Suppressor macrophage treated with lipopolysaccharide for 4 hours (primary cell): ENCODE data around the gene FOXF1.

ENCODE experiments used
- DNase-seq: peaks from one replicate; pipeline ENCODE4 v3.0.0-alpha.2; 2020

FOXF1 gene

DNA sequence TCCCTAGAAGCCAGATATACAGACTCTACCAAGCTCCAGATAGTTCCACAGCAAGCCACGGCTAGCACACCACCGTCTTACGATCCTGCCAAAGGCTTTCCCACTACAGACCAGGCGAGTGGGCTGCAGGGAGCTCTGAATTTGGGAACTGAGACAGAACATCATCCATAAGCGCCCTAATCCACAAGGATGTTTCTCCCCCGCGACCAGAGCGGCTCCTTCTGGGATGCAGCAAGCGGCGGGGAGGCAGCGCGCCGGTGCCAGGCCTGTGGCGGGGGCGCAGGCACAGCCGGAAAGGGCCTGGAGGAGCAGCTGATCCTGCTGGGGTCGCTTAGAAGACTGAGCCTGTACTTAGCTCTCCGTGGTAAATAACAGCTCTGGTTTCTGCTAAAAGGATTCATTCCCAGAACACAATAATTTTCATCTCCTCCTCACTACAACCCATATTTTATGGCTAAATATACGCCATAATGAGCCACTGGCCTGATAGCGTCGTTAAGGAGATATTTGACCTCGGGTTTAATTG lies 16.2 kb upstream of the FOXF1 start:
- no peak for DNase-seq

DNA sequence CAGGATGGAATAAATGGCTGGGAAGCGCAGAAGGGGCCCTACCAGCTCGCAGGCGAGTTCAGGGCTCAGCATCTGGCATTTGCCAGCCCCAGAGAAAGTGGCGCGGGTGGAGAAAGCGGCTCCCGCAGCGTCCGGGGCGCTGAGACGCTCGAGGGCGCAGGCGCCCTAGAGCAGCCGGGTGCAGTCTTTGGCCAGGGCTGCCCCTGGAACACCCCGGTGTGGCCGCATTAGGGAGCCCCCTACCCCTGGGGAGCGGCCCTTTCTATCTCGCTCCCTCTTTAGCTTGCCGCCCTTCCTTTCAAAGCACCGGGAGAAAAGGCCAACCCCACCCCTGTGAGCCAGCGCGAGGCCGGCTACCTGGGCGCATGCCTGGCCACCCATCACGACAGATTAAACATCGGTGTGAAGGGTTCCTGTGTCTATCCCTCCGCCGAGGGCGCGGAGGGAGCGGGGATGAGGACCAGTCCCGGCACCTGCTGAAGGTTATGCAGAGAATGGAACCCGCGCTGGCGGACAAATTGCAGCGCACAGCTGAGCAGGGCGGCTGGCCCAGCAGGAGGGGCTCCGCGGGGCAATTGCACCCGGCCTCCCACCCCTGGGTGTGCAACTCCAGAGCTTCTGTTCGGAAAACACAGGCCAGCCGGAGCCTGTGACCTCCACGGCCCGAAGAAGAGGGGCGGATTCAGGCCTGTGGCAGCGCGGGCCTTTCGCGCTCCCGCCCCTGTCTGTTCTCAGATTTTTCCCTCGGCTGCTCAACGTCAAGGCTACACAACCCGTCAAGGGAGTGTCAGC lies 15.6 kb upstream of the FOXF1 start:
- DNase-seq = no peak

DNA sequence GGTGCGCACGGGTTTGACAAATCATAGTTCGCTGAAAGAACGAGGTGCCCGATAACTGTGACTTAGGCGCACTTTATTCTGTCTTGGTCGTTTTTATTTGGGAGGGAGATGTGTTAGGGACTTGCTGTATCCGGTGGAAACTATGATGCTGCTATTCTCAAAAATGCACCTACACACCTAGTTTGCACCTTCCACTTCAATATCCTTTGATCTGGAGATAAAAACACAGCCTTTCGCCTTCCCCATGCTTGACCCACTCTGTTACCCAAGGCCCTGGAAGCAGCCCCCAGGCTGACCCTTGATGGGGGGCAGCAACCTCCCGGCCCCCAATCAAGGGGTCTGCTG lies 15.0 kb upstream of the FOXF1 start:
- DNase-seq = no peak

DNA sequence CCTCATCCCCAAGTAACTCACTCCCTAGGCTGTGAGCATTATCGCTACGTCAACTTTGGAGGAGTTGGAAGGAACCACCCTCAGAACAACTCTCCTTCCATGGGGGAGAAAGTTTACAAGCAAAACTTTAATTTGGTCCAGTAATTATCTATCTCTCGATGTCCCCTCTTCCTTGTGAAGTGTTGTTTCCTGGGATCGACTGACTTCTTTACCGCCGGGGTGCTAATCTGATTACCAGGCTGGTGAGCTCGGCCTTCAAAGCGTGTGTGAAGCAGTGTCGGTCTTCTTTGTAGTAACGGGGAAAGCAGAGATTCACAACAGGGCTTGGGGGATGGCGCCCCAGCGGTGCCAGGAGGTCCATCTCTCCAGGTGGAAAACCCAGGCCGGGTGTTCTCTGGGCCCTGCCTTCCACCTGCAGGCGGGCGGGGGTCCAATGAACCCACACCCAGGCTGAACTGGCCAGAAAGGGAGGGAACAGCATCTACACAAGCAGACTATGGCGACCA lies 14.5 kb upstream of the FOXF1 start:
- no peak for DNase-seq

DNA sequence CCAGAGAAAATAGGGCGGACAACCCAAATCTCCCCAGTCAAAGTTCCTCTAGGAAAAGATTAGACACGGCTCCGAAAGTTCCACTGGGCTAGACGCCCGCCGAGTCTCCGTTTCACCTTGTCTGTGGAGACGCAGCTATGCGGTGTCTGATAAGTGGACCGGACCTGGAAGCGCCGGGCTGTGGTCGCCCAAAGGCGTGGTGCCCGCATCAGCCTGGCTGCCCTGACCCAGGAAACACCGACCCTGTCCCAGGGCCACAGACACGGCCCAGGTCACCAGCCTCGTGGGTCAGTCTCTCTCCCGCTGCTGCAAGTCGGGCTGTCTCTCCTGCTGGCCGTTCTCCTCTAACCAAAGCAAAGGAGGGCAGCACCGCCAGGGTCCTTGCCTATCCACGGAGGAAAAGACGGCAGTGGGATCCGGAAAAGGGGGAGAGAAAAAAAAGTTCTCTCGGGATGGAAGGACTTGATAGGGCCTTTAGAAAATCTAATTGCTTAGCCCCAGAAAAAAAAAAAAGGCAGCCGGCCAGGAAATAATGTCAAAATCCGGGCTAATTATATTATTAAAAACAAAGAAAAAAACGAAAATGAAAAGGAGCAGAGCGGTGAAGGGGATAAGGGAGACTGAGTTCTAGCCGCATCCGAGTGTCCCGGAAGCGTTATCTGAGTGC lies 13.9 kb upstream of the FOXF1 start:
- no peak for DNase-seq

DNA sequence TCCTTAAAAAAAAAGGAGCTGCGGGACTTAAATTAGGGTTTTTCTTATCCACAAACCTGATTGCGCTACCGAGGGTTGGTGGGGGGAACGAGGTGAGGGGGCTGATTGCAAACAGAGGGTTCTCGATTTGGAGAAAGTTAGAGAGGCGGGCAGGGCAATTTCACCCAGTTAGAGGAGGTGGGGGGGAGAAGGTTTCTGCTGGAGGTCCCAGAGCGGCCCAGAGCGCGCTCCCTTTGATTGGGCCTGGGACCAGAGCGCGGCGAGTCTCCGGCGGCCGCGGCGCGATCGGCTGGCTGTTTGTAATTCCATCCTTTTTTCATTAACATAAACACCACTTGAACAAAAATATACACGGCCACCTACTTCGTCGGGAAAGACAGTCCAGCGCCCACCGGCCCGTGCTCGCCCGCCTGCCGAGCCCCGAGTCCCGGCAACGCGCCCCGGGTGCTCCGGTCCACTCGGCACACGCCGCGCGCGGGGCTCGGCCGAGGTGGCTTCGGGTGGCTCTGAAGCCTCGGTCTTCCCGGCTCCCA lies 13.3 kb upstream of the FOXF1 start:
- no peak for DNase-seq

DNA sequence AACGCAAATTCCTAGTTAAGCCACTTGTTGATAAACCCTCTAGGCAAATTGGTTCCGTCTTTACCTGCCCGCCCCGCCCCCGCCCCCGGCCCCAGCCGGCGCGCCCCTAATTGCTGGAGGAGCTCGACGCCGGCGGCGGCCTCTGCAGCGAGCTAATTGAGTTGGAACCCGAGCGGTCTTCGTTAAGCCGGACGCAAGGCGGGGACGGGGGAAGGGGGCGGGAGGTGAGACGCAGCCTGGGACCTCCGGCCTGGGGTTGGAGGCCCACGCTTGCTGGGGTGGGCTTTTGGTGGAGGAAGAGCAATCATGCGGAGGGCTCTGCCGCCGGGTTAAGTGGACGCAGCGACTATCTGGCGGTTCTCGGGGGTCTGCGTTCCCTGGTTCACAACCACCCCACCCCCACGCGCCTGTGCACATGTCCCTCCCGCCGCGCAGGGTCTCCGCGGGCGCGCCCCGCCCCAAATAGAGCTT lies 12.7 kb upstream of the FOXF1 start:
- DNase-seq = no peak

DNA sequence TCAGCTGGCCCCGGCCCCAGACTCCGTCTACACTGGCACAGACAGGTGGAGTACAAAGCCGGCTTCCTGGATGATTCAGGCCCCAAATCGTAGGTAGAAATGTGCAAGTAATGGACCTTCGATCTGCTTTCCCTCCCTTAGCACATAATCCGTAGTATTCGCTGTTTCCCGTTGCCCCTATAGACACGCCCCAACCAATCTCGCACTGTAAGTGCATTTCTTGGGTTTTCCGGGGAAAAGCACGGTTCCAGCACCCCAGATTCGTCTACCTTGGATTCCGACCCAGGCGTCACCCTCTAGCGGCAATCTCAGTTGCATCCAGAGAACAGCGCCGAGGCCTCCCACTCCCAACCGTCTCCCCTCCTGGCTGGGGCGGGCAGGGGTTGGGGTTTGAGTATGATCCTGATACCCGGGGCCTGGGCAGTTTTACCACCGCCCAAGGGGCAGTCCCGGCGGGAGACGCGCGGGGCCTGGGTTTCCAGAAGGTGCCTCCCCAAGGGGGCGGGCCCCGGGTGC lies 12.1 kb upstream of the FOXF1 start:
- no peak for DNase-seq

DNA sequence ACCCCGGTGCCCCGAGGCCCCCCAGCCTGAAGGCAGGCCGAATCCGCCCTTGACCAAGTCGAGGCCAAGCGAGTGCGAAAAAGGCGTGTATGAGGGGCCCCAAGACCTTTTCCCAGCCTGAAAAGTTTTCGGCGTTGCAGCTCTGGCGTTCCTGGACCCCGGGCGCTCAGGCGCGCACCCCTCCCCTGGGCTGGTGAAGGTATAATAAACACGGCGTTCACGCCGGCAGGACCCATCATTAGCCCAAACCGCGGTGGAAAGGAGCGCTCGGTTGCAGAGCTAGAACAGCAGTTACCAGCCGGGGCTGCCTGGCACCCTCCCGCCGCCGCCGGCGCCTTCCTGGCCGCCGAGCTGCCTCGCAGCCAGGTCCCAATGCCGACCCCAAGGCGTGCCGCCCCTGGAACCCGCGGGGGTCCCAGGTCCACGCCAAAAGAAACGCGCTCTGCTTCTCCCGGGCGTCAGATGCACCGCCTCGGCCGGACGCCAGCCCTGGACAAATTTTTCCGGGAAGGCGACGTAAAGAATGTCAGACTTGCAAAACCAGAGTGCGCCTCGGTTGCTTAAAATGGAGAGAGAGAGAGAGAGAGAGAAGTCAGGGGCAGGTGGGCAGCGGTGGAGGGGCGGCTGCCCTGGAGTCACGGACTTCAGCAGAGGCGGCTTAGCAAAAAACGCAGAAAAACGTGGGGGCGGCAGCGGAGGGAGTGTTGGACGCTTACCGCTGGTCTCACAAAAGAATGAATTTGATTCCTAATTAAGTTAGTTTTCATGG lies 11.5 kb upstream of the FOXF1 start:
- no peak for DNase-seq

DNA sequence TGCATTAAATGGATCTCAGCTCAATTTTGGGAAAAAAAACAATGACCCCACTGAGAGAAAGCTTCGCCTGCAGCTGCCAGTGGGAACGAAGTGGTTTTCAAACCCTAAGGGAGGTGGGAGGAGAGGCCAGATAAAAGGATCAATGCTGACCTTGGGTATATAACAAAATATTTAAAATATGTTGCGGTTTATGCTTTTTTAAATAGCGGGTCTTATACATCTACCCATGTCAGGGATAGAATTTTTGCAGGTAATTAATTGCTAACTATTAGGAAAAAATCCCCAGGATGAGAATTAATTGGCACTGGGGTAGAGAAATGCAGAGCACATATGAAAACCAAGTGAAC lies 10.9 kb upstream of the FOXF1 start:
- no peak for DNase-seq

DNA sequence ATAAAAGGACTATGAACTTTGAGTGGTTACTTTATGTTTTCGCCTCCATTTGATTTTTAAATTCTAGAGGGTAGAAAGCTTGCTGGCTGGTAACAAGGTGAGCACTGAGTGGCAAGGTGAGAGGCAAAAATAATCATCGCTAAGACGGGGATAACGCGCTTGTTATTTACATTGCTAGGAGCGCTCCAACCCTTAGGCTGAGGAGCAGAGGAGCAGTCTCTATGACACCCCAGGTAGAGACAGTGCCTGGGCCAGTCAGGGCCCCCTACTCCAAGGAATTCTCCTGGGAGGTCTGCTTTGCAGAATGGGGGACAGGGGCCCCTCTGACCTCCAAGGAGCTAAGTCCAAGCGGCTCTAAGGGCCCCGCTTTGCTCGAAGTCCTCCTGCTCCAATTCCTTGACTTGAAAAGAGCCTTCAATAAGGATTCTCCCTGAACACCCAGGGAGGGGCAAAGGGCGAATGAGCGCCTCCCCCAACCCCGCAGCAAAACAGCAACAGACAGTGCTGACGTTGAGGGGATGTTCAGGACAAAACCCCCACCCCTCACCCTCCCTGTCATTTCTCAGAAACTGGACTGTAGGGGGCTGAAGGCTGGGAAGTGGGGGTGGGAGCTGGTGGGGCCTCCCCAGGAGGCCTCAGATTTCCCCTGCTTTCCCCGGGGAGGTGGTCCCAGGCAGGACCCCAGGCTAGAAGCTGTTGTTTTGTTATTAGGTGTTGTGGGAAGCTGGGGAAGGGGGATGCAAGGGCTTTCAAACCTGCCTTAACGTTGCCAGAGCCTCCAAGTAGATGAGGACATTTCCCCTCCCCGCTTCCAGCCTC lies 10.2 kb upstream of the FOXF1 start:
- no peak for DNase-seq

DNA sequence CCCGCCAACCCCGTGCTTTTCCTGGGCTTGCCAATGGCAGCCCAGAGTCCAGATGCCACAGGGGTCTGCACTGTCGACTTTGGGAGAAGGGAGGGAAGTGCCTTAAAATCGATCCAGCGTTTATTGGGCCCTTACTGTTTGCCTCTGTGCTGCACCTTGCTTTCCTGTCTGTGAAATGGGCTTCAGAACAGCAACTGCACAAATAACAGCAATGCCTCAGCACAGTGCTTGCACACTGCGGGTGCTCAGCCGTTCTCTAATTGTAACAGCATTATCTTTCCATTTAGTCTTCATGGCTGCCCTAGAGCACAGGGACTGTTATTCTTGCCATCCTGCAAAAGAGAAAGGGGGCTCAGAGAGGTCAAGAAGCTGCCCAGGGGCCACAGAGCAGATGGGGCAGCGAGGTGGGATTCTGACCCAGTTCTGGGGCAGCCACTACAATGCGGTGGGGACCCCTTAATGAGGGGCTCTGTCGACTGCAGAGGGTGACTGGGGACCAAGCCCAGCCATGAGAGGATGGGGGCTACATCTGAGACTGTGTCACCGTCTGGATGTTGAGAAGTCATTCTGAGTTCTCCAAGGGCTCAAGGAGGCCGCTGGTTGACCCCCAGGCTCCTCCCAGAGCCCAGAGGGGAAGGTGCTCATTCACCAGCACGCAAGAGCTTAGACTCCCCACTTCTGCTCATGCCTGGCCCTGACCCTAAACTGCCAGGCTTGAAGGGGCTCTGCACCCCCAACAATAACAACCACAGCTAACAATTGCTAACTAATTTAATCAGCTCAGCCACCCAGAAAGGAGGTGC lies 9.4 kb upstream of the FOXF1 start:
- no peak for DNase-seq

DNA sequence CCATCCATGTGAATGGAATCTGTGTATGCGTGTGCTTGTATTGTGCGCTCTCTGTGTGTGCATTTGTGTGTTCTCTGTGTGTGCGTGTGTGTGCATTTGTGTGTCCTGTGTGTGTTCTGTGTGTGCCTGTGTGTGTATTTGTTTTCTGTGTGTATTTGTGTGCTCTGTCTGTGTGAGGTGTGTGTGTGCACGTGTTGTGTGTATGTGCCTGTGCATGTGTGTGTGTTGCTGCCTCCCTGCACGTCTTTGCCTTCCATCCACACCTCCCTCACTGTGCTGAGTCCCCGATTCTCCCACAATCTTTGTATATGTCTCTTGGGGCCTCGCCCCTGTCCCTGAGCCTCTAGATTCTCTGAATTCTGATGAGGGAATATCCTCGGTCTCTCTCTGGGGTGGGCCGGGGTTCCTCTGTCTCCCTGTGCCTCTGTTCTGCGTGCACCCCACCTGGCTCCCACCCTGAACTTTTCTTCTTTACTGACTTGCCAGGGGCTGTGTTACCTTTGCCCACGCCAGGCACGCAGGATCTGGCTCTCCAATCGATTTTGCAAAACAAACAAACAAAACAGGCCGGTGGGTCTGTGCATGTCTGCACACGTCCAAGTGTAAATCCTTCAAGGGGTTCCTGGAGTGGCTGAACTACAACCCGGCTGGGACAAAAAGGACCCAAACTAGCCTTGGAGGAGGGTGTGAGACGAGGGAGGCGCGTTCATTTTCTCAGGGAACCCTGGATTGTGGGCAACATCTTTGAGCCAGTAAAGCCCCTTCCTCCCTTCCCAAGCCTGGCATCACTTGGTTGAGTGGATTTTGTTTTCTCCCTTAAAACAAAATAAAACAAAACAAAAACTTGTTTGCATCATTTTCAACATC lies 8.1 kb upstream of the FOXF1 start:
- DNase-seq = no peak

DNA sequence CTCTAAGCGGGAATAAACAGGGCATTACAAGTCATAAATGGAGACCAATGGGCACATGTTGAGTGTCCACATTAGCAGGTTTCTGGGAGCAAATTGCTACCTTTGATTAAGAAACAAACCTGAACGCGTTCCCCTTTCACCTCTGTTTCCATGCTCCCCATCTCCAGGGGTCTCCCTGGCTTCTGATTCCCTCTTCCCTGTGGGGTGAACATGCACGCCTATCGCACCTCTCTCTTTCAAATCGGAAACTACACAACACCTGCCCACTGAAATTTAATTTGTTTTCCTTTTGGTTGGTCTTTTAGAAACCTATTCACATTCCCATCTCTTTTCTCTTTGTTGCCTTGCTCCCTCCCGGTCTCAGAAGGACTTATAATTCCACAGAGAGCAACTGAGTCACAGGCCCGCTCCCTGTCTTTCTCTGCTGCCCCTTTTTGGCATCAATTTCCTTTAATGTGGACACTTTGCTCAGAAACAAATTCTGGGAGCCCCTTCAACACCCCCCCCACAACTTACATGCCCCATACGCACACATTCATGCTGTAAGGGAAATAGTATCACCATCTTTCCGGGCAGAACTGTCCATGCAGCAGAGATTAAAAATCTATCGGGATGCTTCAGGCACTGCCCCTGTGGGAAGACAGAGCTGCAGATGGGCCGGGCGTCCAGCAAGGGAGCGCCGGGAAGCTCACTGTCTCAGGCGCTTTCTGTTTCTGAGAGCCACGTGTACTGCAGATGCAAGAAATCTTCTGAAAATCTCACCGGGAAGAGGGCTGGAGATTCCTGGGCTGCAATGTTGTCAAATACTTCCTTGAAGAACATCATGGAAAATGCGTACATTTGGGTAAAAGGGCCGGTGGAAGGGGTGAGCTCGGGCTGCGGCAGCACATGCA lies 7.2 kb upstream of the FOXF1 start:
- DNase-seq = no peak

DNA sequence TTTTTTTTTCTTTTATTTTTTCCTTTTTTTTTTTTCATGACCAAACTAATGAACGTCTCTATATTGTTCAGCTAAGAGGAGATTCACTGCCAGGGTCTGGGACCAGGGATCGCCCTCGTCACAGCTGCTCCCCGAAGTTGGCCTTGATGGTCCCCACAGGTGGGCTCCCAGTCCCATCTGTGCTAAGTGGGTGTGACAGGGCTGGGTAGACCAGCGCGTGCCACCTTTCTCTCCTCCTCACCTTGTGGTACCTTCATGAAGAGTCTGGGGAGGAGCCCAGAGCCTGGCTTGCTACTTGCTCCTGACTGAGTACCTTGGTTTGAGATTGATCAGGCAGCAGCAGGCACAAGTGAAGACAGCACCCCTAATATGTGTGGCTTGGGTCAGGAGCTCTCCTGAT lies 6.5 kb upstream of the FOXF1 start:
- DNase-seq = no peak

DNA sequence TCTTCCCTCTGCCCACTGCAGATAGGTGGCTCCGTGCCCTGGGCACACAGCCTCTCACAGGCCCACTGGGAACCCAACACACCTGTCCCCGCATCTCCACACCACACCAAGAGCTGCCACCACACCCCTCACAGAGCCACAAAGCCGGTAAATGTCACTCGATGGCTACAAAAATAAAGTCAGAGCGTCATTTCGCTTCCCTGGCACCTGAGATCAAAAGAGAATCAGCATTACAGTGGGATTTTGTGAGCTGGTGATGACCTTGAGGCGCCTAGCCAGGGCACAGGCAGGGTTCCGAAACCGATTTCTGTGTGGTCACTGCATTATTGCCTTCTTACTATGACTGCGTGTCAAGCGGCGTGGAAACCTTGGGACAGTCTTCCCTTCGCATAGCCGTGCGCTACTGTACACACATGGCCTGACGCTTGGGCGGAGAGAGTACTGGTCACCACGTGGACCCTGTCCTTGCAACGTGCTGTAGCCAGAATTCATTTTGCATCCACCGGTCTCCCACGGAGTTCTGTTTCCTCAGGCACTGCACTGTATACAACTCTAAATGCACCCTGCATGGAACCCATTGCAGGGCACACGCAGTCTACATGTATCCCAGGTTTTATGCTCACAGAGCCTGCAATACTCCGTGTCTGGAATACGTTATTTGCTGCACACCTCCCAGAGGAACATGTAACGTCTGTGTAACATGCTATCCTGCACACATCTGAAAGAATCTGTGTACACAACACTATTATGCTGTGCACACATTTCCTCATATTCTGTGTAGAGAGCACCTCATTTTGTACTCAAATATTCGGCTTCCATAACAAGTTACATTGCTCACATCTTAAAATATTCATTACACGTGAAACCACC lies 5.8 kb upstream of the FOXF1 start:
- DNase-seq = no peak

DNA sequence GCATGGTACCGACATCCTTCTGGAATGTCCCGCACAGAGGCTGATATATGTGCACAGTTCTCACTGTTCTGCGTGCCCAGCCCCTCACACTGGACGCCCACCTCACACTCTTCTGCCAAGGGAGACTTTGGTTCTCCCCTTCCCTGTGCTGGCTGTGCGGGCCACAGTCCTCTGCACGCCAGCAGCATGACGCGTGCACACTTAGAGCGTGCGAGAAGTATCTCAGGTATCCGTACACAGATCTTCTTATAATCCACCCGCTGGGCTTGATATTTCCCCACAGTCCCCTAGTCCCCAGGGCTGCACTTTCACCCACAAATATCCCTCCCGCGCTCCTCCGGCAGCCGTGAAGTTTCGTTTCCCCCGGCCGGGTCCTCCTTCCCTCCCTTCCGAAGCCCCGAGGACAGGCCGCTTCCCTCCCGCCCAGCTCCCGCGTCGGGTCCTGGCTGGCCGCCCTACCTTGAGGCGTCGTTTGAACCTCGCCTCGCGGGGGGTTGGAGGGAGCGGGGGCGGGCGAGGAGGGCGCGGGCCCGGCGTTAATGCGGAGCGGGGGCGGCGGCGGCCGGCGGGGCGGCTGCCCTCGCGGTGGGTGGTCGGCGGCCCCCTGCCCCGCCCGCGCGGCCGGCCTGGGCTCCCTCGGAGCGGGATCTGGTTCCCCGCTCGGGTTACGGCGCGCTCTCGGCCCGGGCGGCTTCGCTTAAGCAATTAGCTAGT lies 5.0 kb upstream of the FOXF1 start:
- DNase-seq = peak; percentile 18
